ENCODE results near the gene KNTC1.
"Not testable (repeated sequence)": the region's sequence is repeated elsewhere in the genome, so short reads cannot be mapped to it uniquely, and the experiment has no call there.

KNTC1 gene

DNA sequence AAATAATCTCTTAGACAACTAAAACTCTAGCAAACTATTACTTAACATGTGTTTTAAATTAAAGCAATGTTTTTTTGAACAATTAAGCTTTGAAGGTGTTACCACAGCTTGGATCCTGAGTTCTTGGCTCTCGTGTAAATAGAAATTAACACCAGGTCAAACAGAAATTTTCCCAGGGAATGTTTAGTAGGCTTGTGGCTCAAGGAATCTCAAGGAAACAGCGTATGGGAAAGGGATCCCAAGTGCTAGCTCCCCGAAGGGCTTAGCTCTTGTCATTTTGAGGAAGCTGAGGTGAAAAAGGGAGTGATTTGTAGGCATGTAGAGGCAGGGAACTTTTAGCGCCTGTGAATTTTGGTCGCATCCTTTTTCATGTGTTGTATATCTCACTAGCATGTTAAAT lies 11.4 kb downstream of the KNTC1 start:
- TF ChIP-seq, protein P1, sequence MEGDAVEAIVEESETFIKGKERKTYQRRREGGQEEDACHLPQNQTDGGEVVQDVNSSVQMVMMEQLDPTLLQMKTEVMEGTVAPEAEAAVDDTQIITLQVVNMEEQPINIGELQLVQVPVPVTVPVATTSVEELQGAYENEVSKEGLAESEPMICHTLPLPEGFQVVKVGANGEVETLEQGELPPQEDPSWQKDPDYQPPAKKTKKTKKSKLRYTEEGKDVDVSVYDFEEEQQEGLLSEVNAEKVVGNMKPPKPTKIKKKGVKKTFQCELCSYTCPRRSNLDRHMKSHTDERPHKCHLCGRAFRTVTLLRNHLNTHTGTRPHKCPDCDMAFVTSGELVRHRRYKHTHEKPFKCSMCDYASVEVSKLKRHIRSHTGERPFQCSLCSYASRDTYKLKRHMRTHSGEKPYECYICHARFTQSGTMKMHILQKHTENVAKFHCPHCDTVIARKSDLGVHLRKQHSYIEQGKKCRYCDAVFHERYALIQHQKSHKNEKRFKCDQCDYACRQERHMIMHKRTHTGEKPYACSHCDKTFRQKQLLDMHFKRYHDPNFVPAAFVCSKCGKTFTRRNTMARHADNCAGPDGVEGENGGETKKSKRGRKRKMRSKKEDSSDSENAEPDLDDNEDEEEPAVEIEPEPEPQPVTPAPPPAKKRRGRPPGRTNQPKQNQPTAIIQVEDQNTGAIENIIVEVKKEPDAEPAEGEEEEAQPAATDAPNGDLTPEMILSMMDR (conservative IDR thresholded peaks at IDR 0.05; ENCODE audit: low read depth, low read length), result no peak
- no peak for DNase-seq (ENCODE audit: low read depth)
- H3K4me3 ChIP-seq (ENCODE audit: low read depth, low read length), result no peak overlapping the region

DNA sequence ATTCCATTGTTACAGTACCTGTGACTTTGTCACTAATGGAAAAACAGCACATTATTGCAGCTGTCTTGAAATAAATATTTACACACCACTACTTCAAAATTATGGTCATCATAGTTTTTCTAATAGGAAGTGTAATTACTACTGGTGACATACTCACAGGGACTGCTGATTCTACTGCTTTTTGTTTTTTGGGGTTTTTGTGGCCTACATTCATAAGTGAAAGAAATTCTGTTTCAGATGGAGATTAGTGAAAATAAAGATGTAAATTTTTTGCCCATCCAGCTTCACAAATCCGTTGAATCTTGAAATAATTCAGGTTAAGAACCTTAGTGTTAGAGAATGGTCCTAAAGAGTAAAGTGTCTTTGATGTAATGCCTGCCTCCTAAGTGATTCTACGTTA lies 17.5 kb downstream of the KNTC1 start:
- TF ChIP-seq, protein P1 (conservative IDR thresholded peaks at IDR 0.05; ENCODE audit: low read depth, low read length), result no peak
- H3K4me3 ChIP-seq (ENCODE audit: low read depth, low read length), result no peak overlapping the region
- no peak for DNase-seq (ENCODE audit: low read depth)

DNA sequence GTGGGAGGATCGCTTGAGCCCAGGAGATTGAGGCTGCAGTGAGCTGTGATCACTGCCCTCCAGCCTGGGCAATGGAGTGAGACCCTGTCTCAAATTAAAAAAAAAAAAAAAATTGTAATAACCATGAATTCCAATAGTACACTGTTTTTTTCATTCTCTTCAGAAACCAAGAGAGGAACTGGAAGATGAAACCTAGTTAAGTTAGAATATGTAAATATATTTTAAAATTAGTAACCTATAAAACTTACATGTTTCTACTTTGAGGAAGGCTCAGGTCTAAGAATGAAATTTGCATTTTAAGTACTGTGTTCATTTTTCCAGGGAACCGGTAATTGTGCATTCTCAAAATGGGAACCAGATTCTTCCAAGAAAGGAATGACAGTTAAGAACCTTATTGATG lies 18.8 kb downstream of the KNTC1 start:
- no peak overlapping the region for H3K4me3 ChIP-seq (ENCODE audit: low read depth, low read length)
- DNase-seq (ENCODE audit: low read depth), result no peak
- TF ChIP-seq, protein P1 (conservative IDR thresholded peaks at IDR 0.05; ENCODE audit: low read depth, low read length), result no peak

DNA sequence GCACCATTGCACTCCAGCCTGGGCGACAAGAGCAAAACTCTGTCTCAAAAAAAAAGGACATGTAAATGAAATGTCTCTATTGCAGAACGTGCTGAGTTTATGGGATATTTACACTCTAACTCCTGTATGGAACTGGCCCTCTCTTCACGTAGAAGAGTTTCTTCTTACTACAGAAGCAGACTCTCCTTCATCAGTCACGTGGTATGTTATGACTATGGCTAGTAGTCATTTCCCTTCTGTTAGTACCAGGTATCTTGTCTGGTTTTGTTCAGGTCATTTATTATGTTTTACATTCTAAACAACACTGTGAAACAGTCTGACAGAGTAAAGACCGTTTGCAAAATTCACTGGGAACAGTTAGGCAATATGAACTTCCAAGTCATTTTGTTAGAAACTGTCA lies 20.3 kb downstream of the KNTC1 start:
- TF ChIP-seq, protein P1 (conservative IDR thresholded peaks at IDR 0.05; ENCODE audit: low read depth, low read length), result no peak
- H3K4me3 ChIP-seq (ENCODE audit: low read depth, low read length), result no peak overlapping the region
- no peak for DNase-seq (ENCODE audit: low read depth)

DNA sequence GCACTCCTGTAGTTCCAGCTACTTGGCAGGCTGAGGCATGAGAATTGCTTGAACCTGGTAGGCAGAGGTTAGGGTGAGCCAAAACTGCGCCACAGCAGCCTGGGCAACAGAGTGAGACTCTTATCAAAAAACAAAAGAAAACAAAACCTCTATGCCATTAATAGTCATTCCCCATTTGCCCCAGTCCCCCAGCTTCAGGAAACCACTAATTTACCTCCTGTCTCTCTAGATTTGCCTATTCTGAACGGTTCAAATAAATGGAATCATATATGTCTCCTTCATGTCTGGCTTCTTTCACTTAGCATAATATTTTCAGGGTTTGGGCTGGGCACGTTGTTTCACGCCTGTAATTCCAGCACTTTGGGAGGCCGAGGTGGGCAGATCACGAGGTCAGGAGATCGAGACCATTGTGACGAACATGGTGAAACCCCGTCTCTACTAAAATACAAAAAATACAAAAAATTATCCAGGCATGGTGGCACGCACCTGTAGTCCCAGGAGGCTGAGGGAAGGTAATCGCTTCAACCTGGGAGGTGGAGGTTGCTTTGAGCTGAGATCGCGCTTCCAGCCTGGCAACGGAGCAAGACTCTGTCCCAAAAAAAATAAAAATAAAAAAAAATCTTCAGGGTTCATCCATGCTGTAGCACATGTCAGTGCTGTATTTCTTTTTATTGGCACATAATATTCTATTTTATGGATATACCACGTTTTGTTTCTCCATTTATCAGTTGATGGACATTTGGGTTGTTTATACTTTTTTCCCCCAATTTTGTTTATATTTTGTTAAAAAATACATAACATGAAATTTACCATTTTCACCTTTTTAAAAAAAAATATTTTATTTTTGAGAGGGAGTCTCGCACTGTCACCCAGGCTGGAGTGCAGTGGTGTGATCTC lies 31.9 kb downstream of the KNTC1 start:
- DNase-seq (ENCODE audit: low read depth), result no peak
- H3K4me3 ChIP-seq (ENCODE audit: low read depth, low read length), result no peak overlapping the region
- TF ChIP-seq, protein P1 (conservative IDR thresholded peaks at IDR 0.05; ENCODE audit: low read depth, low read length), result no peak

DNA sequence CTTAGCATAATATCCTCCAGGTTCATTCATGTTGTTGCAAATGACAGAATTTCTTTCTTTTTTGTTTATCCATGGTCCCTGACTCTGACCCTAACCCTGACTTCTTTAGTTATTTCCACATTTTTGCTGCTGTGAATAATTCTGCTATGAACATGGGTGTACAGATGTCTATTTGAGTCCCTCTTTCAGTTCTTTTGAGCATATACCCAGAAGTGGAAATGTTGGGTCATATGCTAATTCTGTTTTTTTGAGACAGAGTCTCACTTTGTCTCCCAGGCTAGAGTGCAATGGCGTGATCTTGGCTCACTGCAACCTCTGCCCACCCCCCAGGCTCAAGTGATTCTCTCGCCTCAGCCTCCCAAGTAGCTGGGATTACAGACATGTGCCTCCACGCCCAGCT lies 33.1 kb downstream of the KNTC1 start:
- H3K4me3 ChIP-seq (ENCODE audit: low read depth, low read length), result no peak overlapping the region
- DNase-seq (ENCODE audit: low read depth), result no peak
- TF ChIP-seq, protein P1 (conservative IDR thresholded peaks at IDR 0.05; ENCODE audit: low read depth, low read length), result no peak

DNA sequence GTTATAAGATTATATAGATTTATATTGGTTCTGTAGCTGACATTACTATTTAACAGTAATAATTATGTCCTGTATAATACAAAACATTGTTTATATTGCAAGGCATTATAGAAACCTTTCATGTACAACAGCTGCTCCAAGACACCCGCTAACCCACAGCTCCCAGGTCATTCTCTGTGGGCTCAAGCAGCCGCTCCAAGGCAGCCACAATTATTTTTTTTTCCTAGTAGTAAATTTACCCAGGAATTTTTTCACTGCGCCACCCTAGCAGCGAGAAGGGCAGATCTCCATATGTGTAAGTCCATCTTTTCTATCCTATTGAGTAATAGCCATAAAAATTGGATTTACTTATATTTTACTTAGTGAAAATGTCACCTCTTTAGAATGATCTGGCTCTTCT lies 36.3 kb downstream of the KNTC1 start:
- no peak for DNase-seq (ENCODE audit: low read depth)
- no peak overlapping the region for H3K4me3 ChIP-seq (ENCODE audit: low read depth, low read length)
- TF ChIP-seq, protein P1 (conservative IDR thresholded peaks at IDR 0.05; ENCODE audit: low read depth, low read length), result no peak

DNA sequence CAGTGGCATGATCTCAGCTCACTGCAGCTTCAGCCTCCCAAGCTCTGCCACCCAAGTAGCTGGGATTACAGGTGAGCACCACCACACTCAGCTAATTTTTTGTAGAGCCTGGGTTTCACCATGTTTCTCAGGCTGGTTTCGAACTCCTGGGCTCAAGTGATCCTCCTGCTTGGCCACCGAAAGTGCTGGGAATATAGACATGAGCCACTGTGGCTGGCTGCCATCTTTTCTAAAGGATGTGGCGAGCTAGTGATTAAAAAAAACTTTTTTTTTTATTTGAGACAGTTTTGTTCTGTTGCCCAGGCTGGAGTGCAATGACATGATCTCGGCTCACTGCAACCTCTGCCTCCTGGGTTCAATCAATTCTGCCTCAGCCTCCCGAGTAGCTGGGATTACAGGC lies 39.8 kb downstream of the KNTC1 start:
- DNase-seq (ENCODE audit: low read depth); H3K4me3 ChIP-seq (ENCODE audit: low read depth, low read length): not testable (repeated sequence)
